GM23338 (cell line): Measurements from ENCODE around the gene CCNL1. TPM values are rescaled to one million over a fixed set of nuclear protein-coding genes. Genes with fewer than 3 reads are reported as not detected.

Experiments used
- ATAC-seq: fragments of 200-7000 bp; cut with Tn5 transposase; 3 replicates; pipeline ENCODE4 v1.9.1; 2020
- DNase-seq: peaks from one replicate; pipeline ENCODE4 v3.0.0-alpha.2; 2015; ENCODE audit warnings: low spot score
- H2AFZ ChIP-seq: fragments of 200-600 bp; sonication (generic); 2 replicates; pipeline ENCODE4 v1.8.0; 2016; ENCODE audit warnings: antibody characterized with exemption, mild to moderate bottlenecking, moderate library complexity
- H3F3A ChIP-seq: fragments of 200-600 bp; sonication (generic); replicated peaks from 2 replicates; pipeline ENCODE4 v1.8.0; 2017; ENCODE audit warnings: antibody characterized with exemption, mixed run types, low read depth
- H3K27ac ChIP-seq: fragments of 200-600 bp; sonication (generic); 2 replicates; pipeline ENCODE4 v1.6.1; 2016; ENCODE audit warnings: low read depth
- H3K27me3 ChIP-seq: fragments of 200-600 bp; sonication (generic); 2 replicates; pipeline ENCODE4 v1.8.0; 2016; ENCODE audit warnings: mild to moderate bottlenecking, mixed run types, moderate library complexity; ENCODE audit not compliant: insufficient read depth
- H3K36me3 ChIP-seq: fragments of 200-600 bp; sonication (generic); 2 replicates; pipeline ENCODE4 v1.8.0; 2016; ENCODE audit warnings: mild to moderate bottlenecking; ENCODE audit not compliant: insufficient read depth
- H3K4me1 ChIP-seq: fragments of 200-600 bp; sonication (generic); 2 replicates; pipeline ENCODE4 v1.8.0; 2016; ENCODE audit warnings: mild to moderate bottlenecking, moderate library complexity; ENCODE audit not compliant: insufficient read depth
- H3K4me2 ChIP-seq: fragments of 200-600 bp; sonication (generic); 2 replicates; pipeline ENCODE4 v1.7.1; 2017; ENCODE audit warnings: mixed run types
- H3K4me3 ChIP-seq: fragments of 200-600 bp; sonication (generic); 2 replicates; pipeline ENCODE4 v1.6.1; 2016; ENCODE audit warnings: mixed run types
- H3K79me2 ChIP-seq: fragments of 200-600 bp; sonication (generic); replicated peaks from 2 replicates; pipeline ENCODE4 v1.8.0; 2017; ENCODE audit warnings: mild to moderate bottlenecking; ENCODE audit not compliant: insufficient read depth
- H3K9me2 ChIP-seq: fragments of 200-600 bp; sonication (generic); 2 replicates; pipeline ENCODE4 v1.8.0; 2017; ENCODE audit not compliant: insufficient read depth
- H4K20me1 ChIP-seq: fragments of 200-600 bp; sonication (generic); replicated peaks from 2 replicates; pipeline ENCODE4 v1.8.0; 2017; ENCODE audit warnings: mild to moderate bottlenecking; ENCODE audit not compliant: insufficient read depth
- H3K27ac Mint-ChIP-seq: 2 replicates; pipeline ENCODE4 v1.8.0; 2020; ENCODE audit warnings: inconsistent platforms, mild to moderate bottlenecking, moderate library complexity, mixed read lengths
- H3K27me3 Mint-ChIP-seq: 3 replicates; pipeline ENCODE4 v1.8.0; 2022; ENCODE audit warnings: low read depth, mild to moderate bottlenecking, moderate library complexity, mixed read lengths, inconsistent platforms; ENCODE audit not compliant: insufficient read depth, poor library complexity
- H3K36me3 Mint-ChIP-seq: 3 replicates; pipeline ENCODE4 v1.8.0; 2021; ENCODE audit warnings: low read depth, mild to moderate bottlenecking, inconsistent platforms, moderate library complexity, mixed read lengths
- H3K4me1 Mint-ChIP-seq: 3 replicates; pipeline ENCODE4 v1.8.0; 2020; ENCODE audit warnings: mild to moderate bottlenecking, inconsistent platforms, mixed read lengths
- H3K4me3 Mint-ChIP-seq: 3 replicates; pipeline ENCODE4 v1.8.0; 2021; ENCODE audit warnings: moderate library complexity, mild to moderate bottlenecking, inconsistent platforms, mixed read lengths
- H3K9me3 Mint-ChIP-seq: 3 replicates; pipeline ENCODE4 v1.8.0; 2020; ENCODE audit warnings: moderate library complexity, mild to moderate bottlenecking, inconsistent platforms, mixed read lengths
- ETS1 ChIP-seq: IDR thresholded peaks from 2 replicates; pipeline ENCODE4 v1.6.1; 2016; ENCODE audit warnings: antibody characterized with exemption
- EZH2 ChIP-seq: fragments of 200-600 bp; sonication (generic); IDR thresholded peaks from one replicate; pipeline ENCODE4 v1.8.0; 2017; ENCODE audit warnings: antibody characterized with exemption, mild to moderate bottlenecking, low read depth; ENCODE audit not compliant: unreplicated experiment
- JUNB ChIP-seq: IDR thresholded peaks from one replicate; pipeline ENCODE4 v1.6.1; 2016; ENCODE audit warnings: antibody characterized with exemption; ENCODE audit not compliant: unreplicated experiment
- POLR2AphosphoS5 ChIP-seq: IDR thresholded peaks from 2 replicates; pipeline ENCODE4 v1.6.1; 2016; ENCODE audit warnings: antibody characterized with exemption, low read depth
- ZNF114 ChIP-seq: fragments of 250-450 bp; sonication (Bioruptor Pico); IDR thresholded peaks from 2 replicates; pipeline ENCODE4 v1.5.0; 2020; ENCODE audit warnings: mild to moderate bottlenecking, moderate library complexity
- ZNF462 ChIP-seq: fragments of 250-450 bp; sonication (Bioruptor Pico); IDR thresholded peaks from 2 replicates; pipeline ENCODE4 v1.5.0; 2020; ENCODE audit warnings: mild to moderate bottlenecking, moderate library complexity
- polyA plus RNA-seq: library from polyadenylated mRNA; unstranded; fragments of >200 nt; fragmentation: Nextera tagmentation; extraction: Ambion mirVana; gene quantifications from 2 replicates; pipeline ENCODE4 v1.2.1, GENCODE V29; 2016
- total RNA-seq: library from RNA; depleted of rRNA; stranded (reverse); fragments of >200 nt; shearing (Covaris generic); gene quantifications from 2 replicates; pipeline ENCODE4 v1.2.3, GENCODE V29; 2014

The CCNL1 gene
- total and polyA plus RNA-seq, 2 experiments from 2014 or later, result 108 to 134 TPM

DNA sequence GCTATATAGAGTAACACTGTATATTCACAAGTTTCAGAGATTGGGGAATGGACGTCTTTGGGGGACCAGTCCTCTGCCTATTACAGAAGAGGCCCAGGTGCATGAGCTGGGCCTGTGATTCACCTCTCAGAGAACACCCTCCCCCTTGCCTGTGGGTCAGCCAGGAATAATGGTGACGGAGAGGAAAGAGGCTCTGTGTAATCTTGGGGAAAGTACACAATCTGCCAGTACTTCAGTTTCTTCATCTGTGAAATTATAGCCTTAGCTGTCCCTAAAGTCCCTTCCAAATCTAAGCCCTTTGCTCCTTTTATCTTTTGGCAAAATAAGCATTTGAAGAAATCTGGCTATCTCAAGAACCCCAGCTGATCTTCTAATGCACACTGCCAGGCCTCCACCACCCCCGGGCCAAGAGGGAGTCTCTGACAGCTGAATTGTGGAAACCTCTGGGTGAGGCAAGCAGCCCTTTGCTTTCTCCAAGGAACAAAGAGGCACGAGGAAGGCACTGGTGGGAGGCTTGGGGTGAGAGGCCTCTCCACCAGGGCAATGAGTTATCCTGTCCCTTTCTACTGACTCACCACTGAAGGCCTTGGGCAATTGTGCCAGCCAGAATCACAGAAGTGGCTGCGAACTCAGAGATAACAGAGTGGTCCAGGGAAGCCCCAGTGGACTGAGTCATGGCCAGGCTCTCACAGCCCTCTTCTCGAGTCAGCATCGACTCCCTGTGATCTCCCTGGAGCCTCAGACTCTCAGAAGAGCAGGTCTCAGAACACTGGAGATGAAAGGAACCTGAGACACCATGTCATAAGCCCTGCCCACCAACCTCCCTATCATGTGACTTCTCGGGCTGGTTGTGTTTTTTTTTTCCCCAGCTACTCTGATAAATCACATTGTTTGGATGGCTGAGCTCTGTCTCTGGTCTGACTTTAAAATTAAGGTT lies 31.8 kb downstream of the CCNL1 start:
- Histone ChIP-seq H2AFZ (peak overlapping the region; percentile 100; the same call in 1 of the 2 replicates), H3K4me1 (peaks cover 17% of the 10 kb centered on the region), H3K36me3 (no peaks in the 10 kb centered on the region), H3K27ac (no peak overlapping the region), H3K27me3 (no peaks in the 10 kb centered on the region), H3K79me2 (no peaks in the 10 kb centered on the region), H3K9me2 (peaks cover 5% of the 10 kb centered on the region; the same call in 1 of the 2 replicates), H4K20me1 (no peaks in the 10 kb centered on the region), H3K4me3 (no peak overlapping the region), H3K4me2 (no peak overlapping the region), H3F3A (no peaks in the 10 kb centered on the region)
- no peaks in the 10 kb centered on the region for H3K9me3 Mint-ChIP-seq
- no peak overlapping the region for H3K4me3 Mint-ChIP-seq
- H3K27ac Mint-ChIP-seq, result no peak overlapping the region
- no peaks in the 10 kb centered on the region for H3K36me3 Mint-ChIP-seq
- peaks cover 13% of the 10 kb centered on the region for H3K27me3 Mint-ChIP-seq
- no peak for TF ChIP-seq JUNB
- no peak for TF ChIP-seq ZNF462 (CRISPR knock-in tag)
- TF ChIP-seq ZNF114, result no peak
- no peak for TF ChIP-seq POLR2AphosphoS5
- no peak for TF ChIP-seq EZH2
- no peak for TF ChIP-seq ETS1
- DNase-seq, result no peak
- peaks cover 26% of the 10 kb centered on the region for H3K4me1 Mint-ChIP-seq
- no peak for ATAC-seq
